K562 (cell line): ENCODE results near the gene TIMM17B. TPM values are rescaled to one million over a fixed set of nuclear protein-coding genes. Genes with fewer than 3 reads are reported as not detected.

Experiments used
- ARID1B ChIP-seq: fragments of 450-650 bp; IDR thresholded peaks from 2 replicates; pipeline ENCODE4 v1.6.1; 2016; ENCODE audit warnings: antibody characterized with exemption, mild to moderate bottlenecking, inconsistent platforms
- DEAF1 ChIP-seq: fragments of 450-650 bp; formaldehyde crosslinking; IDR thresholded peaks from 2 replicates; pipeline ENCODE4 v1.4.0; 2020; ENCODE audit warnings: mild to moderate bottlenecking, moderate library complexity
- EP300 ChIP-seq: IDR thresholded peaks from 2 replicates; pipeline ENCODE4 v1.6.1; 2012; ENCODE audit warnings: low read length, improper control_type of control experiment
- GABPB1 ChIP-seq: sonication (generic); formaldehyde crosslinking; IDR thresholded peaks from 2 replicates; pipeline ENCODE4 v1.8.0; 2022; ENCODE audit warnings: mild to moderate bottlenecking, missing genetic modification reagents
- KDM5B ChIP-seq: fragments of 200-600 bp; sonication (generic); IDR thresholded peaks from 2 replicates; pipeline ENCODE4 v1.6.1; 2012; ENCODE audit warnings: low read depth, mild to moderate bottlenecking, moderate library complexity, low read length, control low read depth, inconsistent platforms; ENCODE audit not compliant: insufficient replicate concordance
- LARP7 ChIP-seq: fragments of 450-650 bp; IDR thresholded peaks from 2 replicates; pipeline ENCODE4 v1.6.1; 2016
- MAZ ChIP-seq, 2 experiments: fragments of 450-650 bp in 1 of 2; sonication (generic) in 1 of 2; formaldehyde crosslinking; IDR thresholded peaks in 1 of 2; conservative IDR thresholded peaks in 1 of 2; 2 replicates each; pipeline versions ENCODE4 v1.4.0 to v1.5.0; 2020; ENCODE audit warnings: mild to moderate bottlenecking in 1 of 2, missing genetic modification reagents in 1 of 2
- PHF8 ChIP-seq: fragments of 200-600 bp; sonication (generic); IDR thresholded peaks from 2 replicates; pipeline ENCODE4 v1.6.1; 2012; ENCODE audit warnings: mixed run types, mild to moderate bottlenecking, inconsistent platforms, low read length, moderate library complexity, borderline replicate concordance
- POLR2AphosphoS5 ChIP-seq: IDR thresholded peaks from 2 replicates; pipeline ENCODE4 v1.6.1; 2011; ENCODE audit warnings: mild to moderate bottlenecking, low read depth, low read length, moderate library complexity; ENCODE audit not compliant: control insufficient read depth, insufficient read depth
- PTTG1 ChIP-seq: fragments of 450-650 bp; IDR thresholded peaks from 2 replicates; pipeline ENCODE4 v1.6.1; 2016; ENCODE audit warnings: low read depth, mild to moderate bottlenecking, missing genetic modification characterization, missing compliant biosample characterization
- RCOR1 ChIP-seq, 2 experiments: IDR thresholded peaks; 2 replicates each; pipeline ENCODE4 v1.6.1; 2012; ENCODE audit warnings: low read depth in 2 of 2, low read length in 2 of 2, borderline replicate concordance in 1 of 2, improper control_type of control experiment in 1 of 2
- SMARCE1 ChIP-seq: fragments of 450-650 bp; IDR thresholded peaks from 2 replicates; pipeline ENCODE4 v1.7.1; 2016; ENCODE audit warnings: mild to moderate bottlenecking
- TEAD2 ChIP-seq: fragments of 450-650 bp; IDR thresholded peaks from 2 replicates; pipeline ENCODE4 v1.6.1; 2016; ENCODE audit warnings: missing genetic modification characterization, control low read depth, missing compliant biosample characterization
- ZNF134 ChIP-seq: fragments of 250-450 bp; sonication (Bioruptor Pico); conservative IDR thresholded peaks from 2 replicates; pipeline ENCODE4 v1.4.0; 2020
- ZNF146 ChIP-seq: IDR thresholded peaks from one replicate; pipeline ENCODE4 v1.6.1; 2018; ENCODE audit warnings: missing compliant biosample characterization; ENCODE audit not compliant: unreplicated experiment
- ZNF263 ChIP-seq: sonication (generic); formaldehyde crosslinking; IDR thresholded peaks from 2 replicates; pipeline ENCODE4 v1.8.0; 2022; ENCODE audit warnings: mild to moderate bottlenecking, missing genetic modification reagents, borderline replicate concordance
- ZNF77 ChIP-seq: fragments of 250-450 bp; sonication (Bioruptor Pico); IDR thresholded peaks from 2 replicates; pipeline ENCODE4 v1.5.0; 2020
- polyA plus RNA-seq, 8 experiments: library from polyadenylated mRNA; depleted of rRNA in 4 of 8; stranded (reverse) in 5 of 8; unstranded in 3 of 8; fragments of >200 nt; fragmentation: Nextera tagmentation in 2 of 8; fragmentation: Illumina TruSeq in 1 of 8; extraction: Ambion mirVana in 2 of 8; extraction: Trizol in 1 of 8; gene quantifications; 2 replicates each; pipeline versions ENCODE4 v1.2.1 to v1.2.3, GENCODE V29; 2011 to 2014; ENCODE audit warnings: inconsistent platforms in 1 of 8, missing spikeins in 1 of 8
- total RNA-seq, 7 experiments: library from RNA; depleted of rRNA in 6 of 7; stranded (reverse); fragments of >200 nt in 6 of 7; fragmentation: Illumina TruSeq in 2 of 7; extraction: Trizol in 2 of 7; gene quantifications; 2 replicates each; pipeline versions ENCODE4 v1.2.1 to v1.2.3, GENCODE V29; 2011 to 2021; ENCODE audit warnings: low replicate concordance in 1 of 7
- TF ChIP-seq, protein P1 (sequence below): sonication (generic); formaldehyde crosslinking; IDR thresholded peaks from 2 replicates; pipeline ENCODE4 v1.8.0; 2022; ENCODE audit warnings: missing genetic modification reagents, mild to moderate bottlenecking, borderline replicate concordance
- TF ChIP-seq, protein P2 (sequence below): fragments of 250-450 bp; sonication (Bioruptor Pico); IDR thresholded peaks from 2 replicates; pipeline ENCODE4 v1.8.0; 2021; ENCODE audit warnings: moderate library complexity, mild to moderate bottlenecking, inconsistent platforms
- TF ChIP-seq, protein P3 (sequence below): sonication (generic); formaldehyde crosslinking; IDR thresholded peaks from 2 replicates; pipeline ENCODE4 v1.8.1; 2023; ENCODE audit warnings: mild to moderate bottlenecking, missing genetic modification reagents

TIMM17B gene
- total and polyA plus RNA-seq, 9 of the 15 experiments (the other 6 are each of a cell fraction or from before 2014, with no cell fraction given): 9.9 to 184 (median 115) TPM

- TF ChIP-seq DEAF1 (CRISPR knock-in tag) (peak; percentile 23; the same call in 1 of the 2 replicates), POLR2AphosphoS5 (no peak; the same call in 1 of the 2 replicates), GABPB1 (CRISPR knock-in tag) (peak; percentile 67), PHF8 (no peak), LARP7 (no peak), TEAD2 (tag) (no peak), PTTG1 (tag) (no peak), ARID1B (no peak), RCOR1 (IDR thresholded peaks at IDR 0.05; ENCODE audit: borderline replicate concordance in 1 of 2, low read depth in 2 of 2, low read length in 2 of 2) (peak in 1 of 2 experiments; percentile 87; a peak in 3 of 4 replicates), ZNF146 (CRISPR knock-in tag) (no peak), EP300 (peak; percentile 86), KDM5B (no peak), ZNF263 (CRISPR knock-in tag) (no peak), ZNF77 (CRISPR knock-in tag) (no peak), MAZ (CRISPR knock-in tag; conservative IDR thresholded peaks at IDR 0.05 in 1 of 2, IDR thresholded peaks at IDR 0.05 in 1 of 2) (peak in 1 of 2 experiments; percentile 43; a peak in 1 of 4 replicates), ZNF134 (CRISPR knock-in tag) (no peak), SMARCE1 (no peak)
- TF ChIP-seq, protein P1, sequence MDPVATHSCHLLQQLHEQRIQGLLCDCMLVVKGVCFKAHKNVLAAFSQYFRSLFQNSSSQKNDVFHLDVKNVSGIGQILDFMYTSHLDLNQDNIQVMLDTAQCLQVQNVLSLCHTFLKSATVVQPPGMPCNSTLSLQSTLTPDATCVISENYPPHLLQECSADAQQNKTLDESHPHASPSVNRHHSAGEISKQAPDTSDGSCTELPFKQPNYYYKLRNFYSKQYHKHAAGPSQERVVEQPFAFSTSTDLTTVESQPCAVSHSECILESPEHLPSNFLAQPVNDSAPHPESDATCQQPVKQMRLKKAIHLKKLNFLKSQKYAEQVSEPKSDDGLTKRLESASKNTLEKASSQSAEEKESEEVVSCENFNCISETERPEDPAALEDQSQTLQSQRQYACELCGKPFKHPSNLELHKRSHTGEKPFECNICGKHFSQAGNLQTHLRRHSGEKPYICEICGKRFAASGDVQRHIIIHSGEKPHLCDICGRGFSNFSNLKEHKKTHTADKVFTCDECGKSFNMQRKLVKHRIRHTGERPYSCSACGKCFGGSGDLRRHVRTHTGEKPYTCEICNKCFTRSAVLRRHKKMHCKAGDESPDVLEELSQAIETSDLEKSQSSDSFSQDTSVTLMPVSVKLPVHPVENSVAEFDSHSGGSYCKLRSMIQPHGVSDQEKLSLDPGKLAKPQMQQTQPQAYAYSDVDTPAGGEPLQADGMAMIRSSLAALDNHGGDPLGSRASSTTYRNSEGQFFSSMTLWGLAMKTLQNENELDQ (CRISPR knock-in tag): no peak
- TF ChIP-seq, protein P2, sequence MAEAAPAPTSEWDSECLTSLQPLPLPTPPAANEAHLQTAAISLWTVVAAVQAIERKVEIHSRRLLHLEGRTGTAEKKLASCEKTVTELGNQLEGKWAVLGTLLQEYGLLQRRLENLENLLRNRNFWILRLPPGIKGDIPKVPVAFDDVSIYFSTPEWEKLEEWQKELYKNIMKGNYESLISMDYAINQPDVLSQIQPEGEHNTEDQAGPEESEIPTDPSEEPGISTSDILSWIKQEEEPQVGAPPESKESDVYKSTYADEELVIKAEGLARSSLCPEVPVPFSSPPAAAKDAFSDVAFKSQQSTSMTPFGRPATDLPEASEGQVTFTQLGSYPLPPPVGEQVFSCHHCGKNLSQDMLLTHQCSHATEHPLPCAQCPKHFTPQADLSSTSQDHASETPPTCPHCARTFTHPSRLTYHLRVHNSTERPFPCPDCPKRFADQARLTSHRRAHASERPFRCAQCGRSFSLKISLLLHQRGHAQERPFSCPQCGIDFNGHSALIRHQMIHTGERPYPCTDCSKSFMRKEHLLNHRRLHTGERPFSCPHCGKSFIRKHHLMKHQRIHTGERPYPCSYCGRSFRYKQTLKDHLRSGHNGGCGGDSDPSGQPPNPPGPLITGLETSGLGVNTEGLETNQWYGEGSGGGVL (CRISPR knock-in tag): no peak
- TF ChIP-seq, protein P3, sequence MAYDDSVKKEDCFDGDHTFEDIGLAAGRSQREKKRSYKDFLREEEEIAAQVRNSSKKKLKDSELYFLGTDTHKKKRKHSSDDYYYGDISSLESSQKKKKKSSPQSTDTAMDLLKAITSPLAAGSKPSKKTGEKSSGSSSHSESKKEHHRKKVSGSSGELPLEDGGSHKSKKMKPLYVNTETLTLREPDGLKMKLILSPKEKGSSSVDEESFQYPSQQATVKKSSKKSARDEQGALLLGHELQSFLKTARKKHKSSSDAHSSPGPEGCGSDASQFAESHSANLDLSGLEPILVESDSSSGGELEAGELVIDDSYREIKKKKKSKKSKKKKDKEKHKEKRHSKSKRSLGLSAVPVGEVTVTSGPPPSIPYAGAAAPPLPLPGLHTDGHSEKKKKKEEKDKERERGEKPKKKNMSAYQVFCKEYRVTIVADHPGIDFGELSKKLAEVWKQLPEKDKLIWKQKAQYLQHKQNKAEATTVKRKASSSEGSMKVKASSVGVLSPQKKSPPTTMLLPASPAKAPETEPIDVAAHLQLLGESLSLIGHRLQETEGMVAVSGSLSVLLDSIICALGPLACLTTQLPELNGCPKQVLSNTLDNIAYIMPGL (CRISPR knock-in tag): no peak
Measured at GRCh38 chrX:48917139-48918001, 19.8 kb upstream of the TIMM17B start (continued).
